ENCODE measurements around the gene PPP1R1C.
"Not testable (repeated sequence)": the region's sequence is repeated elsewhere in the genome, so short reads cannot be mapped to it uniquely, and the experiment has no call there.

Gene PPP1R1C

DNA sequence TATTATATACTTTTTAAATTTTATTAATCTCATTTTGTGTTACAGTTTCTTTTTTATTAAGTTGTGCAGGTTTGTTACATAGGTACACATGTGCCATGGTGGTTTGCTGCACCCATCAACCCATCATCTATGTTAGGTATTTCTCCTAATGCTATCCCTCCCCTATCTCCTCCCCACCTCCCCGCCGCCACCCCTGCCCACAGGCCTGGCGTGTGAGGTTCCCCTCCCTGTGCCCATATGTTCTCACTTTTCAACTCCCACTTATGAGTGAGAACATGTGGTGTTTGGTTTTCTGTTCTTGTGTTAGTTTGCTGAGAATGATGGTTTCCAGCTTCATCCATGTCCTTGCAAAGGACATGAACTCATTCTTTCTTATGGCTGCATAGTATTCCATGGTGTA lies 29.8 kb upstream of the PPP1R1C start:
- H3K27ac ChIP-seq (ENCODE audit: insufficient read depth in 1 of 2, low read depth in 1 of 2, low read length in 2 of 2, poor library complexity in 1 of 2, severe bottlenecking in 2 of 2); H3K36me3 ChIP-seq (ENCODE audit: control insufficient read depth in 4 of 4, insufficient read depth in 4 of 4, low read length in 3 of 4); H3K9me3 ChIP-seq (ENCODE audit: control extremely low read depth in 1 of 5, control insufficient read depth in 4 of 5, insufficient read depth in 2 of 5, low read depth in 1 of 5, low read length in 4 of 5); POLR2A ChIA-PET; H3K4me3 ChIP-seq (ENCODE audit: control insufficient read depth in 1 of 7, extremely low read depth in 1 of 7, insufficient read depth in 4 of 7, low read depth in 2 of 7, low read length in 6 of 7); DNase-seq; H3K4me1 ChIP-seq (ENCODE audit: control extremely low read depth in 1 of 4, control insufficient read depth in 4 of 4, insufficient read depth in 4 of 4, low read length in 3 of 4); H3K27me3 ChIP-seq (replicated peaks in 2 of 5; ENCODE audit: control insufficient read depth in 4 of 5, insufficient read depth in 5 of 5, low read length in 4 of 5): not testable (repeated sequence)
- CTCF ChIA-PET = interaction anchor here (1.3 to 1.4 kb wide), 2 partner anchors 17 to 383 kb away, joined by 3 read pairs; no protein-coding TSS in a partner anchor
- WGBS (ENCODE audit: insufficient coverage) = no CpG with 5 or more reads among the region's 3 CpGs

DNA sequence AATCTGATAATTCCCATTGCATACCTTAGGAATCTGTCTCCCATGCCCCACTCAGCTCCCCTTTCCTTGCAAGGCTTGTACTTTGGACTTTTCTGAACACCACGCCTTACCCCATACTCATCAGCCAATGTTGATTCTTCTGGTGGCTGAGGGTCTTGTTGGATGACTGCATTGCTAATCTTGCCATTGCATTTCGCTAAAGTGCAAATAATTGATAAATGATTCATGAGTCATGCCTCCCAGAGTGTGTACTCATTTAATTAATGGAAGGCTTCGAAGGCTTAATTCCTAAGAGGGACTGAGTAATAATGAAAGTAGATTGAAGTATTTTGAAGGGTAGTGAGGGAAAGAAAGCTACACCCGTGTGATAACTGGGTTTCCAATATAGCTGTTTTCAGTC lies 28.0 kb upstream of the PPP1R1C start:
- no peak for DNase-seq
- Histone ChIP-seq H3K27ac (ENCODE audit: insufficient read depth in 1 of 2, low read depth in 1 of 2, low read length in 2 of 2, poor library complexity in 1 of 2, severe bottlenecking in 2 of 2) (no peak overlapping the region), H3K9me3 (ENCODE audit: control extremely low read depth in 1 of 5, control insufficient read depth in 4 of 5, insufficient read depth in 2 of 5, low read depth in 1 of 5, low read length in 4 of 5) (no peaks in the 10 kb centered on the region), H3K4me3 (ENCODE audit: control insufficient read depth in 1 of 7, extremely low read depth in 1 of 7, insufficient read depth in 4 of 7, low read depth in 2 of 7, low read length in 6 of 7) (no peak overlapping the region), H3K36me3 (ENCODE audit: control insufficient read depth in 4 of 4, insufficient read depth in 4 of 4, low read length in 3 of 4) (no peaks in the 10 kb centered on the region), H3K27me3 (replicated peaks in 2 of 5; ENCODE audit: control insufficient read depth in 4 of 5, insufficient read depth in 5 of 5, low read length in 4 of 5) (no peaks in the 10 kb centered on the region), H3K4me1 (ENCODE audit: control extremely low read depth in 1 of 4, control insufficient read depth in 4 of 4, insufficient read depth in 4 of 4, low read length in 3 of 4) (peaks cover 4 to 8% (median 8%) of the 10 kb centered on the region in 4 experiments)
- ChIA-PET POLR2A (no interaction called here), CTCF (no interaction called here)
- 85% methylated on average over 1 of the region's 4 CpGs for WGBS (ENCODE audit: insufficient coverage)

GRCh38 chr2:181958726-181959125 lies 26.9 kb upstream of the PPP1R1C start:
- no peak overlapping the region for H3K27ac ChIP-seq (ENCODE audit: insufficient read depth in 1 of 2, low read depth in 1 of 2, low read length in 2 of 2, poor library complexity in 1 of 2, severe bottlenecking in 2 of 2)
- no peak for DNase-seq
- H3K4me1 ChIP-seq (ENCODE audit: control extremely low read depth in 1 of 4, control insufficient read depth in 4 of 4, insufficient read depth in 4 of 4, low read length in 3 of 4) = peaks cover 3 to 8% (median 4%) of the 10 kb centered on the region in 4 experiments
- H3K27me3 ChIP-seq (replicated peaks in 2 of 5; ENCODE audit: control insufficient read depth in 4 of 5, insufficient read depth in 5 of 5, low read length in 4 of 5) = no peaks in the 10 kb centered on the region
- no peak overlapping the region for H3K4me3 ChIP-seq (ENCODE audit: control insufficient read depth in 1 of 7, extremely low read depth in 1 of 7, insufficient read depth in 4 of 7, low read depth in 2 of 7, low read length in 6 of 7)
- H3K9me3 ChIP-seq (ENCODE audit: control extremely low read depth in 1 of 5, control insufficient read depth in 4 of 5, insufficient read depth in 2 of 5, low read depth in 1 of 5, low read length in 4 of 5) = no peaks in the 10 kb centered on the region
- no peaks in the 10 kb centered on the region for H3K36me3 ChIP-seq (ENCODE audit: control insufficient read depth in 4 of 4, insufficient read depth in 4 of 4, low read length in 3 of 4)
- ChIA-PET POLR2A (no interaction called here), CTCF (no interaction called here)
- WGBS (ENCODE audit: insufficient coverage) = no CpG with 5 or more reads among the region's 1 CpG

GRCh38 chr2:181959508-181959907 lies 26.1 kb upstream of the PPP1R1C start:
- H3K27me3 ChIP-seq (replicated peaks in 2 of 5; ENCODE audit: control insufficient read depth in 4 of 5, insufficient read depth in 5 of 5, low read length in 4 of 5) = no peaks in the 10 kb centered on the region
- POLR2A ChIA-PET = no interaction called here
- DNase-seq = no peak
- H3K4me1 ChIP-seq (ENCODE audit: control extremely low read depth in 1 of 4, control insufficient read depth in 4 of 4, insufficient read depth in 4 of 4, low read length in 3 of 4) = peaks cover 0 to 4% (median 1%) of the 10 kb centered on the region in 4 experiments
- H3K27ac ChIP-seq (ENCODE audit: insufficient read depth in 1 of 2, low read depth in 1 of 2, low read length in 2 of 2, poor library complexity in 1 of 2, severe bottlenecking in 2 of 2) = no peak overlapping the region
- H3K4me3 ChIP-seq (ENCODE audit: control insufficient read depth in 1 of 7, extremely low read depth in 1 of 7, insufficient read depth in 4 of 7, low read depth in 2 of 7, low read length in 6 of 7) = no peak overlapping the region
- H3K9me3 ChIP-seq (ENCODE audit: control extremely low read depth in 1 of 5, control insufficient read depth in 4 of 5, insufficient read depth in 2 of 5, low read depth in 1 of 5, low read length in 4 of 5) = no peaks in the 10 kb centered on the region
- CTCF ChIA-PET = no interaction called here
- no peaks in the 10 kb centered on the region for H3K36me3 ChIP-seq (ENCODE audit: control insufficient read depth in 4 of 4, insufficient read depth in 4 of 4, low read length in 3 of 4)

GRCh38 chr2:181961167-181961566 lies 24.5 kb upstream of the PPP1R1C start:
- H3K9me3 ChIP-seq (ENCODE audit: control extremely low read depth in 1 of 5, control insufficient read depth in 4 of 5, insufficient read depth in 2 of 5, low read depth in 1 of 5, low read length in 4 of 5); DNase-seq; H3K36me3 ChIP-seq (ENCODE audit: control insufficient read depth in 4 of 4, insufficient read depth in 4 of 4, low read length in 3 of 4); H3K27ac ChIP-seq (ENCODE audit: insufficient read depth in 1 of 2, low read depth in 1 of 2, low read length in 2 of 2, poor library complexity in 1 of 2, severe bottlenecking in 2 of 2); POLR2A ChIA-PET; H3K4me3 ChIP-seq (ENCODE audit: control insufficient read depth in 1 of 7, extremely low read depth in 1 of 7, insufficient read depth in 4 of 7, low read depth in 2 of 7, low read length in 6 of 7); H3K27me3 ChIP-seq (replicated peaks in 2 of 5; ENCODE audit: control insufficient read depth in 4 of 5, insufficient read depth in 5 of 5, low read length in 4 of 5); H3K4me1 ChIP-seq (ENCODE audit: control extremely low read depth in 1 of 4, control insufficient read depth in 4 of 4, insufficient read depth in 4 of 4, low read length in 3 of 4); CTCF ChIA-PET: not testable (repeated sequence)
- 100% methylated on average over 8 of the region's 8 CpGs for WGBS (ENCODE audit: insufficient coverage)

DNA sequence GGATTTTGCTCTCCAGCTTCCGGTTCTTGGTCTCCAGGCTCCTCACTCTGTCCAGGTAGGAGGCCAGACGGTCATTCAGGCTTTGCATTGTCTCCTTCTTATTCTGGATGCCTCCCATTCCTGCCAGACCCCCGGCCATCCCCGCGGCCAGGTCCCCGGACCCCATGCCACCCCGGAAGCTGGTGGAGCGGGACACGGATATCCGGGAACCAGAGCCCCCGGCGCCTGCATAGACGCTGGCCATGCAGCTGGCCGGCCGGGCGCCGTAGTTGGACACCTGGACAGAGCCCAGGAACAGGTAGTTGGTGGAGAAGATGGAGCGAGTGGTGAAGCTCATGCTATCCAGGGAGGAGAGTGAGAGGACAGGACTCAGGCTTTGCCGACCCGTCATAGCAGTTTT lies 23.5 kb upstream of the PPP1R1C start:
- WGBS (ENCODE audit: insufficient coverage) = 100% methylated on average over 5 of the region's 20 CpGs
- ChIA-PET POLR2A (no interaction called here), CTCF (interaction anchor here (1.5 kb wide), 1 partner anchor 13 kb away, joined by 4 read pairs; no protein-coding TSS in a partner anchor)
- Histone ChIP-seq H3K9me3 (ENCODE audit: control extremely low read depth in 1 of 5, control insufficient read depth in 4 of 5, insufficient read depth in 2 of 5, low read depth in 1 of 5, low read length in 4 of 5) (peaks cover 0 to 1% (median 0%) of the 10 kb centered on the region in 5 experiments), H3K4me3 (ENCODE audit: control insufficient read depth in 1 of 7, extremely low read depth in 1 of 7, insufficient read depth in 4 of 7, low read depth in 2 of 7, low read length in 6 of 7) (no peak overlapping the region), H3K36me3 (ENCODE audit: control insufficient read depth in 4 of 4, insufficient read depth in 4 of 4, low read length in 3 of 4) (no peaks in the 10 kb centered on the region), H3K27me3 (replicated peaks in 2 of 5; ENCODE audit: control insufficient read depth in 4 of 5, insufficient read depth in 5 of 5, low read length in 4 of 5) (no peaks in the 10 kb centered on the region), H3K4me1 (ENCODE audit: control extremely low read depth in 1 of 4, control insufficient read depth in 4 of 4, insufficient read depth in 4 of 4, low read length in 3 of 4) (no peaks in the 10 kb centered on the region), H3K27ac (ENCODE audit: insufficient read depth in 1 of 2, low read depth in 1 of 2, low read length in 2 of 2, poor library complexity in 1 of 2, severe bottlenecking in 2 of 2) (no peak overlapping the region)
- DNase-seq = no peak

DNA sequence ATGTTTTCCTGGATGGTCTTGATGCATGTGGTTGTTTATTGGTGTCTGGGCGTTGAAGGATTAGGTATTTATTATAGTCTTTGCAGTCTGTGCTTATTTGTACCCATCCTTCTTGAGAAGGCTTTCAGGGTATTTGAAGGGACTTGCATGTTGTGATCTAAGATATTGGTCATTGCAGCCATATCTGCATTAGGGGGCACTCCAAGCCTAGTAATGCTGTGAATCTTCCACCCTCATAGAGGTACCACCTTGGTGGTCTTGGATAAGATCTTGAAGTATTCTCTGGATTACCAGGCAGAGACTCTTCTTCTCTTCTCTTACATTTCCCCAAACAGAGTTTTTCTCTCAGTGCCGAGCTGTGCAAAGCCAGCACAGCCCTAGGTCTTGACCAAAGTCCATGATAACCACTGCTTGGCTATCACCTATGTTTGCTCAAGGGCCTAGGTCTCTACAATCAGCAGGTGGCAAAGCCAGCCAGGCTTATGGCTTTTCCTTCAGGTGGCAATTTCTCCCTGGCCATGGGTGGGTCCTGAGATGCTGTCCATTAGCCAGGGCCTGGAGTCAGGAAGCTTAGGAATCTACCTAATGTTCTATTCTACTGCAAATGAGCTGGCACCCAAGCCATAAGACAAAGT lies 15.4 kb upstream of the PPP1R1C start:
- 100% methylated on average over 1 of the region's 2 CpGs for whole genome bisulfite sequencing (ENCODE audit: insufficient coverage)
- Histone ChIP-seq H3K27me3 (replicated peaks in 2 of 5; ENCODE audit: control insufficient read depth in 4 of 5, insufficient read depth in 5 of 5, low read length in 4 of 5) (no peaks in the 10 kb centered on the region), H3K9me3 (ENCODE audit: control extremely low read depth in 1 of 5, control insufficient read depth in 4 of 5, insufficient read depth in 2 of 5, low read depth in 1 of 5, low read length in 4 of 5) (peaks cover 0 to 2% (median 0%) of the 10 kb centered on the region in 5 experiments), H3K4me1 (ENCODE audit: control extremely low read depth in 1 of 4, control insufficient read depth in 4 of 4, insufficient read depth in 4 of 4, low read length in 3 of 4) (no peaks in the 10 kb centered on the region), H3K27ac (ENCODE audit: insufficient read depth in 1 of 2, low read depth in 1 of 2, low read length in 2 of 2, poor library complexity in 1 of 2, severe bottlenecking in 2 of 2) (no peak overlapping the region), H3K36me3 (ENCODE audit: control insufficient read depth in 4 of 4, insufficient read depth in 4 of 4, low read length in 3 of 4) (no peaks in the 10 kb centered on the region), H3K4me3 (ENCODE audit: control insufficient read depth in 1 of 7, extremely low read depth in 1 of 7, insufficient read depth in 4 of 7, low read depth in 2 of 7, low read length in 6 of 7) (no peak overlapping the region)
- DNase-seq = no peak
- POLR2A ChIA-PET = no interaction called here
- CTCF ChIA-PET = no interaction called here
